ENCODE results near the gene NSMCE3. TPM values are rescaled to one million over a fixed set of nuclear protein-coding genes. Genes with fewer than 3 reads are reported as not detected.

Gene NSMCE3
- total and polyA plus RNA-seq, 2 experiments from 2014 or later = 9.7 to 10.0 TPM

- ATAC-seq (no peak), DNase-seq (ENCODE audit: low spot score) (no peak)
- Mint-ChIP-seq H3K9me3 (no peaks in the 10 kb centered on the region), H3K27me3 (ENCODE audit: insufficient read depth, low read depth, poor library complexity) (peaks cover 4% of the 10 kb centered on the region), H3K36me3 (ENCODE audit: low read depth) (no peaks in the 10 kb centered on the region), H3K27ac (no peak overlapping the region), H3K4me3 (no peak overlapping the region), H3K4me1 (peaks cover 5% of the 10 kb centered on the region; the same call in 2 of the 3 replicates)
- no peaks in the 10 kb centered on the region for H3K79me2 ChIP-seq (replicated peaks; ENCODE audit: insufficient read depth)
- H3K4me2 ChIP-seq = no peak overlapping the region
- H2AFZ ChIP-seq = no peak overlapping the region
- no peaks in the 10 kb centered on the region; the same call in 1 of the 2 replicates for H3K27me3 ChIP-seq (ENCODE audit: insufficient read depth)
- no peaks in the 10 kb centered on the region for H3K36me3 ChIP-seq (ENCODE audit: insufficient read depth)
- no peak for TF ChIP-seq REST (IDR thresholded peaks at IDR 0.05; ENCODE audit: unreplicated experiment)
- TF ChIP-seq JUNB (IDR thresholded peaks at IDR 0.05; ENCODE audit: unreplicated experiment) = no peak
- no peak for TF ChIP-seq EZH2phosphoT487 (IDR thresholded peaks at IDR 0.05; ENCODE audit: unreplicated experiment)
- no peak for TF ChIP-seq CTCF (conservative IDR thresholded peaks at IDR 0.05; ENCODE audit: low read depth in 2 of 2)
- TF ChIP-seq NANOG (IDR thresholded peaks at IDR 0.05; ENCODE audit: borderline replicate concordance) = no peak
- no peak for TF ChIP-seq ZNF331 (CRISPR knock-in tag; IDR thresholded peaks at IDR 0.05; ENCODE audit: low read depth)
- TF ChIP-seq STAT1 (IDR thresholded peaks at IDR 0.05; ENCODE audit: unreplicated experiment) = no peak
- no peaks in the 10 kb centered on the region for H3K4me1 ChIP-seq (ENCODE audit: insufficient read depth)
- no peaks in the 10 kb centered on the region for H4K20me1 ChIP-seq (replicated peaks; ENCODE audit: insufficient read depth)
- no peak overlapping the region for H3K27ac ChIP-seq (ENCODE audit: low read depth)
- no peak overlapping the region for H3K4me3 ChIP-seq
- H3K9me2 ChIP-seq (ENCODE audit: insufficient read depth) = no peaks in the 10 kb centered on the region
- no peaks in the 10 kb centered on the region for H3F3A ChIP-seq (replicated peaks; ENCODE audit: low read depth)
Observed at GRCh38 chr15:29276366-29276765, 6.7 kb upstream of the NSMCE3 start.

- DNase-seq (ENCODE audit: low spot score) = no peak
- Mint-ChIP-seq H3K27ac (no peak overlapping the region), H3K4me3 (no peak overlapping the region), H3K9me3 (no peaks in the 10 kb centered on the region), H3K4me1 (peaks cover 5% of the 10 kb centered on the region; the same call in 2 of the 3 replicates), H3K36me3 (ENCODE audit: low read depth) (no peaks in the 10 kb centered on the region), H3K27me3 (ENCODE audit: insufficient read depth, low read depth, poor library complexity) (peaks cover 4% of the 10 kb centered on the region)
- no peaks in the 10 kb centered on the region for H3K79me2 ChIP-seq (replicated peaks; ENCODE audit: insufficient read depth)
- no peaks in the 10 kb centered on the region for H4K20me1 ChIP-seq (replicated peaks; ENCODE audit: insufficient read depth)
- H3K4me1 ChIP-seq (ENCODE audit: insufficient read depth) = peaks cover 4% of the 10 kb centered on the region
- H3K27ac ChIP-seq (ENCODE audit: low read depth) = no peak overlapping the region
- no peaks in the 10 kb centered on the region; the same call in 1 of the 2 replicates for H3K27me3 ChIP-seq (ENCODE audit: insufficient read depth)
- H2AFZ ChIP-seq = no peak overlapping the region
- no peaks in the 10 kb centered on the region for H3K36me3 ChIP-seq (ENCODE audit: insufficient read depth)
- H3K4me3 ChIP-seq = no peak overlapping the region
- no peaks in the 10 kb centered on the region for H3F3A ChIP-seq (replicated peaks; ENCODE audit: low read depth)
- H3K9me2 ChIP-seq (ENCODE audit: insufficient read depth) = no peaks in the 10 kb centered on the region
- ATAC-seq = no peak
- H3K4me2 ChIP-seq = no peak overlapping the region
- no peak for TF ChIP-seq EZH2 (IDR thresholded peaks at IDR 0.05; ENCODE audit: low read depth, unreplicated experiment)
- TF ChIP-seq, protein P1, sequence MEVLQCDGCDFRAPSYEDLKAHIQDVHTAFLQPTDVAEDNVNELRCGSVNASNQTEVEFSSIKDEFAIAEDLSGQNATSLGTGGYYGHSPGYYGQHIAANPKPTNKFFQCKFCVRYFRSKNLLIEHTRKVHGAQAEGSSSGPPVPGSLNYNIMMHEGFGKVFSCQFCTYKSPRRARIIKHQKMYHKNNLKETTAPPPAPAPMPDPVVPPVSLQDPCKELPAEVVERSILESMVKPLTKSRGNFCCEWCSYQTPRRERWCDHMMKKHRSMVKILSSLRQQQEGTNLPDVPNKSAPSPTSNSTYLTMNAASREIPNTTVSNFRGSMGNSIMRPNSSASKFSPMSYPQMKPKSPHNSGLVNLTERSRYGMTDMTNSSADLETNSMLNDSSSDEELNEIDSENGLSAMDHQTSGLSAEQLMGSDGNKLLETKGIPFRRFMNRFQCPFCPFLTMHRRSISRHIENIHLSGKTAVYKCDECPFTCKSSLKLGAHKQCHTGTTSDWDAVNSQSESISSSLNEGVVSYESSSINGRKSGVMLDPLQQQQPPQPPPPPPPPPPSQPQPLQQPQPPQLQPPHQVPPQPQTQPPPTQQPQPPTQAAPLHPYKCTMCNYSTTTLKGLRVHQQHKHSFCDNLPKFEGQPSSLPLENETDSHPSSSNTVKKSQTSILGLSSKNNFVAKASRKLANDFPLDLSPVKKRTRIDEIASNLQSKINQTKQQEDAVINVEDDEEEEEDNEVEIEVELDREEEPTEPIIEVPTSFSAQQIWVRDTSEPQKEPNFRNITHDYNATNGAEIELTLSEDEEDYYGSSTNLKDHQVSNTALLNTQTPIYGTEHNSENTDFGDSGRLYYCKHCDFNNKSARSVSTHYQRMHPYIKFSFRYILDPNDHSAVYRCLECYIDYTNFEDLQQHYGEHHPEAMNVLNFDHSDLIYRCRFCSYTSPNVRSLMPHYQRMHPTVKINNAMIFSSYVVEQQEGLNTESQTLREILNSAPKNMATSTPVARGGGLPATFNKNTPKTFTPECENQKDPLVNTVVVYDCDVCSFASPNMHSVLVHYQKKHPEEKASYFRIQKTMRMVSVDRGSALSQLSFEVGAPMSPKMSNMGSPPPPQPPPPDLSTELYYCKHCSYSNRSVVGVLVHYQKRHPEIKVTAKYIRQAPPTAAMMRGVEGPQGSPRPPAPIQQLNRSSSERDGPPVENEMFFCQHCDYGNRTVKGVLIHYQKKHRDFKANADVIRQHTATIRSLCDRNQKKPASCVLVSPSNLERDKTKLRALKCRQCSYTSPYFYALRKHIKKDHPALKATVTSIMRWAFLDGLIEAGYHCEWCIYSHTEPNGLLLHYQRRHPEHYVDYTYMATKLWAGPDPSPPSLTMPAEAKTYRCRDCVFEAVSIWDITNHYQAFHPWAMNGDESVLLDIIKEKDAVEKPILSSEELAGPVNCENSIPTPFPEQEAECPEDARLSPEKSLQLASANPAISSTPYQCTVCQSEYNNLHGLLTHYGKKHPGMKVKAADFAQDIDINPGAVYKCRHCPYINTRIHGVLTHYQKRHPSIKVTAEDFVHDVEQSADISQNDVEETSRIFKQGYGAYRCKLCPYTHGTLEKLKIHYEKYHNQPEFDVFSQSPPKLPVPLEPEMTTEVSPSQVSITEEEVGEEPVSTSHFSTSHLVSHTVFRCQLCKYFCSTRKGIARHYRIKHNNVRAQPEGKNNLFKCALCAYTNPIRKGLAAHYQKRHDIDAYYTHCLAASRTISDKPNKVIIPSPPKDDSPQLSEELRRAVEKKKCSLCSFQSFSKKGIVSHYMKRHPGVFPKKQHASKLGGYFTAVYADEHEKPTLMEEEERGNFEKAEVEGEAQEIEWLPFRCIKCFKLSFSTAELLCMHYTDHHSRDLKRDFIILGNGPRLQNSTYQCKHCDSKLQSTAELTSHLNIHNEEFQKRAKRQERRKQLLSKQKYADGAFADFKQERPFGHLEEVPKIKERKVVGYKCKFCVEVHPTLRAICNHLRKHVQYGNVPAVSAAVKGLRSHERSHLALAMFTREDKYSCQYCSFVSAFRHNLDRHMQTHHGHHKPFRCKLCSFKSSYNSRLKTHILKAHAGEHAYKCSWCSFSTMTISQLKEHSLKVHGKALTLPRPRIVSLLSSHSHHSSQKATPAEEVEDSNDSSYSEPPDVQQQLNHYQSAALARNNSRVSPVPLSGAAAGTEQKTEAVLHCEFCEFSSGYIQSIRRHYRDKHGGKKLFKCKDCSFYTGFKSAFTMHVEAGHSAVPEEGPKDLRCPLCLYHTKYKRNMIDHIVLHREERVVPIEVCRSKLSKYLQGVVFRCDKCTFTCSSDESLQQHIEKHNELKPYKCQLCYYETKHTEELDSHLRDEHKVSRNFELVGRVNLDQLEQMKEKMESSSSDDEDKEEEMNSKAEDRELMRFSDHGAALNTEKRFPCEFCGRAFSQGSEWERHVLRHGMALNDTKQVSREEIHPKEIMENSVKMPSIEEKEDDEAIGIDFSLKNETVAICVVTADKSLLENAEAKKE (CRISPR knock-in tag; IDR thresholded peaks at IDR 0.05) = no peak
Observed at GRCh38 chr15:29275855-29276254, 6.2 kb upstream of the NSMCE3 start.

Measured in GM23338 (cell line).